HepG2 (cell line): ENCODE data around the gene LITAFD. TPM values are rescaled to one million over a fixed set of nuclear protein-coding genes. Genes with fewer than 3 reads are reported as not detected.
A peak's percentile ranks its signal among the peaks of the same experiment; 100 is the strongest.

Source experiments
- ARNT2 ChIP-seq: sonication (generic); formaldehyde crosslinking; IDR thresholded peaks from 2 replicates; pipeline ENCODE4 v1.8.0; 2022; ENCODE audit warnings: mild to moderate bottlenecking, low read depth, missing genetic modification reagents, moderate library complexity
- ATF2 ChIP-seq: sonication (generic); formaldehyde crosslinking; IDR thresholded peaks from 2 replicates; pipeline ENCODE4 v1.4.0; 2020; ENCODE audit warnings: missing genetic modification reagents
- CBX2 ChIP-seq, 2 experiments: fragments of 200-600 bp in 1 of 2; sonication (generic); formaldehyde crosslinking in 1 of 2; IDR thresholded peaks; 2 replicates each; pipeline versions ENCODE4 v1.7.0 to v1.8.1; 2018 to 2022; ENCODE audit warnings: low read depth in 2 of 2, low read length in 1 of 2, mild to moderate bottlenecking in 1 of 2, missing genetic modification reagents in 1 of 2
- FOXP4 ChIP-seq: sonication (generic); formaldehyde crosslinking; IDR thresholded peaks from 2 replicates; pipeline ENCODE4 v1.4.0; 2020; ENCODE audit warnings: missing genetic modification reagents
- GPN1 ChIP-seq: sonication (generic); formaldehyde crosslinking; IDR thresholded peaks from 2 replicates; pipeline ENCODE4 v1.5.1; 2020; ENCODE audit warnings: missing genetic modification reagents, borderline replicate concordance
- HOXA9 ChIP-seq: sonication (generic); formaldehyde crosslinking; IDR thresholded peaks from 2 replicates; pipeline ENCODE4 v1.8.1; 2022; ENCODE audit warnings: missing genetic modification reagents, mild to moderate bottlenecking, moderate library complexity, borderline replicate concordance
- JUND ChIP-seq: sonication (generic); formaldehyde crosslinking; IDR thresholded peaks from 2 replicates; pipeline ENCODE4 v1.8.0; 2022; ENCODE audit warnings: mild to moderate bottlenecking, missing genetic modification reagents
- NCOA5 ChIP-seq: sonication (generic); formaldehyde crosslinking; IDR thresholded peaks from 2 replicates; pipeline ENCODE4 v1.4.0; 2020; ENCODE audit warnings: missing genetic modification reagents
- POLR2AphosphoS5 ChIP-seq: IDR thresholded peaks from 2 replicates; pipeline ENCODE4 v1.6.1; 2012; ENCODE audit warnings: low read depth, low read length
- POLR2G ChIP-seq: fragments of 200-400 bp; formaldehyde crosslinking; IDR thresholded peaks from 2 replicates; pipeline ENCODE4 v1.6.1; 2018; ENCODE audit warnings: mild to moderate bottlenecking, low read depth, low read length, moderate library complexity
- RFX3 ChIP-seq: IDR thresholded peaks from 2 replicates; pipeline ENCODE4 v1.6.1; 2016; ENCODE audit warnings: missing biosample characterization, missing genetic modification reagents
- SOX6 ChIP-seq, 2 experiments: fragments of 450-650 bp in 1 of 2; sonication (generic) in 1 of 2; formaldehyde crosslinking in 1 of 2; IDR thresholded peaks; 2 replicates each; pipeline versions ENCODE4 v1.4.0 to v1.6.1; 2017 to 2020; ENCODE audit warnings: antibody characterized with exemption in 1 of 2, mild to moderate bottlenecking in 1 of 2, missing genetic modification reagents in 1 of 2
- ZBTB25 ChIP-seq: IDR thresholded peaks from 2 replicates; pipeline ENCODE4 v1.6.1; 2018; ENCODE audit warnings: missing genetic modification reagents
- ZBTB7B ChIP-seq: sonication (generic); formaldehyde crosslinking; IDR thresholded peaks from 2 replicates; pipeline ENCODE4 v1.4.0; 2020; ENCODE audit warnings: missing genetic modification reagents
- ZFYVE20 ChIP-seq: sonication (generic); formaldehyde crosslinking; IDR thresholded peaks from 2 replicates; pipeline ENCODE4 v1.8.0; 2023; ENCODE audit warnings: low read depth, mild to moderate bottlenecking, moderate library complexity, missing genetic modification reagents, borderline replicate concordance
- ZNF180 ChIP-seq: sonication (generic); formaldehyde crosslinking; IDR thresholded peaks from 2 replicates; pipeline ENCODE4 v1.4.0; 2020; ENCODE audit warnings: low read depth, missing genetic modification reagents, borderline replicate concordance
- ZNF253 ChIP-seq: sonication (generic); formaldehyde crosslinking; IDR thresholded peaks from 2 replicates; pipeline ENCODE4 v1.8.0; 2022; ENCODE audit warnings: mild to moderate bottlenecking, missing genetic modification reagents, borderline replicate concordance
- ZNF350 ChIP-seq: sonication (generic); formaldehyde crosslinking; IDR thresholded peaks from 2 replicates; pipeline ENCODE4 v1.4.0; 2020; ENCODE audit warnings: mild to moderate bottlenecking, low read depth, missing genetic modification reagents, borderline replicate concordance
- ZNF362 ChIP-seq: sonication (generic); formaldehyde crosslinking; IDR thresholded peaks from 2 replicates; pipeline ENCODE4 v1.4.0; 2020; ENCODE audit warnings: missing genetic modification reagents, mild to moderate bottlenecking, borderline replicate concordance
- ZNF530 ChIP-seq: sonication (generic); formaldehyde crosslinking; IDR thresholded peaks from 2 replicates; pipeline ENCODE4 v1.5.0; 2020; ENCODE audit warnings: low read depth, mild to moderate bottlenecking, missing genetic modification reagents
- polyA plus RNA-seq, 8 experiments: library from polyadenylated mRNA; depleted of rRNA in 3 of 8; stranded (reverse) in 7 of 8; unstranded in 1 of 8; fragments of >200 nt; fragmentation: Illumina TruSeq in 4 of 8; extraction: Trizol in 4 of 8; gene quantifications; 2 replicates each; pipeline versions ENCODE4 v1.2.1 to v1.2.3, GENCODE V29; 2011 to 2016; ENCODE audit warnings: low read depth in 4 of 8, missing spikeins in 1 of 8, mixed read lengths in 1 of 8; ENCODE audit not compliant: insufficient read depth in 1 of 8
- total RNA-seq, 5 experiments: library from RNA; depleted of rRNA; stranded (reverse); fragments of >200 nt; fragmentation: Illumina TruSeq; extraction: Trizol; gene quantifications; 2 replicates each; pipeline ENCODE4 v1.2.3, GENCODE V29; 2016; ENCODE audit warnings: low read depth in 1 of 5

Gene LITAFD
- total and polyA plus RNA-seq, 2 of the 13 experiments (the other 11 are each of a cell fraction or from before 2014, with no cell fraction given), result not detected

GRCh38 chr16:8866118-8866883, 15.8 kb upstream of the LITAFD start (continued):
- TF ChIP-seq ATF2 (CRISPR knock-in tag) (peak; percentile 38; the same call in 1 of the 2 replicates), POLR2G (no peak; the same call in 1 of the 2 replicates), ZBTB7B (peak; percentile 85), ZFYVE20 (CRISPR knock-in tag) (no peak; the same call in 1 of the 2 replicates), GPN1 (CRISPR knock-in tag) (no peak), POLR2AphosphoS5 (no peak), HOXA9 (CRISPR knock-in tag) (no peak), NCOA5 (CRISPR knock-in tag) (no peak), FOXP4 (CRISPR knock-in tag) (peak; percentile 69), ZNF350 (CRISPR knock-in tag) (peak; percentile 48; the same call in 1 of the 2 replicates), ZNF253 (no peak), ARNT2 (CRISPR knock-in tag) (peak; percentile 92), ZNF530 (no peak), ZBTB25 (peak; percentile 79), ZNF180 (no peak), CBX2 (IDR thresholded peaks at IDR 0.05; ENCODE audit: low read depth, low read length) (no peak), CBX2 (CRISPR knock-in tag; IDR thresholded peaks at IDR 0.05; ENCODE audit: low read depth) (0 out of 2 replicates have a peak, but pooled peaks have one; percentile 83), RFX3 (no peak; the same call in 1 of the 2 replicates), ZNF362 (CRISPR knock-in tag) (no peak), JUND (CRISPR knock-in tag) (no peak), SOX6 (IDR thresholded peaks at IDR 0.05) (no peak), SOX6 (CRISPR knock-in tag; IDR thresholded peaks at IDR 0.05) (peak; percentile 87)
